Panc1 (cell line): ENCODE data around the gene FUT1.

Experiments used
- POLR2AphosphoS5 ChIP-seq: IDR thresholded peaks from 2 replicates; pipeline ENCODE4 v1.6.1; 2012; ENCODE audit warnings: mild to moderate bottlenecking, low read depth, low read length, moderate library complexity
- SIN3A ChIP-seq: IDR thresholded peaks from 2 replicates; pipeline ENCODE4 v1.6.1; 2012; ENCODE audit warnings: low read depth, mild to moderate bottlenecking, low read length, moderate library complexity, borderline replicate concordance; ENCODE audit not compliant: insufficient read depth
- TCF7L2 ChIP-seq: IDR thresholded peaks from 2 replicates; pipeline ENCODE4 v1.6.1; 2011; ENCODE audit warnings: mild to moderate bottlenecking, low read depth, low read length, inconsistent platforms
- TF ChIP-seq, protein P1 (sequence below): fragments of 450-650 bp; IDR thresholded peaks from 2 replicates; pipeline ENCODE4 v1.5.1; 2017; ENCODE audit warnings: mild to moderate bottlenecking
- TF ChIP-seq, protein P2 (sequence below), 2 experiments: IDR thresholded peaks; 2 replicates each; pipeline ENCODE4 v1.6.1; 2011 to 2012; ENCODE audit warnings: low read depth in 2 of 2, control low read depth in 1 of 2, low read length in 1 of 2, mild to moderate bottlenecking in 1 of 2, moderate library complexity in 1 of 2; ENCODE audit not compliant: insufficient read depth in 1 of 2

DNA sequence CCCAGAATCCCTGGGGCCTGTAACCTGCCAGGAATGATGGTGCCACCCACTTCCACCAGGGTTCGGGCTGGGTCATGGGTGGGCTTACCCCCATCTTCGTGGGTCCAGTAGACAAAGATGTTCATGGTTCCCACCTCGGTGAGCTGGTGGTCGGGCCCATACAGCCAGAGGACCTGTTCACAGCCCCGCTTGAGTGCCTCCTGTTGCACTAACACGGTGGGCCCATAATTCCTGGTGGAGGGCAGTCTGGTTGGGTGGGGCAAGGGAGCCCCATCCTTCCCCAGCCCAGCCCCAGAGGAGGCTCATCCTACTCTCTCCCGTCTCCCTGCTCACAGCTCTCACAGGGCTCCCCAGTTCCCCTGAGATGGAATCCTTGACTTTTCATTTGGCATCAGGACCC is 44.7 kb upstream of the FUT1 start:
- TF ChIP-seq, protein P1, sequence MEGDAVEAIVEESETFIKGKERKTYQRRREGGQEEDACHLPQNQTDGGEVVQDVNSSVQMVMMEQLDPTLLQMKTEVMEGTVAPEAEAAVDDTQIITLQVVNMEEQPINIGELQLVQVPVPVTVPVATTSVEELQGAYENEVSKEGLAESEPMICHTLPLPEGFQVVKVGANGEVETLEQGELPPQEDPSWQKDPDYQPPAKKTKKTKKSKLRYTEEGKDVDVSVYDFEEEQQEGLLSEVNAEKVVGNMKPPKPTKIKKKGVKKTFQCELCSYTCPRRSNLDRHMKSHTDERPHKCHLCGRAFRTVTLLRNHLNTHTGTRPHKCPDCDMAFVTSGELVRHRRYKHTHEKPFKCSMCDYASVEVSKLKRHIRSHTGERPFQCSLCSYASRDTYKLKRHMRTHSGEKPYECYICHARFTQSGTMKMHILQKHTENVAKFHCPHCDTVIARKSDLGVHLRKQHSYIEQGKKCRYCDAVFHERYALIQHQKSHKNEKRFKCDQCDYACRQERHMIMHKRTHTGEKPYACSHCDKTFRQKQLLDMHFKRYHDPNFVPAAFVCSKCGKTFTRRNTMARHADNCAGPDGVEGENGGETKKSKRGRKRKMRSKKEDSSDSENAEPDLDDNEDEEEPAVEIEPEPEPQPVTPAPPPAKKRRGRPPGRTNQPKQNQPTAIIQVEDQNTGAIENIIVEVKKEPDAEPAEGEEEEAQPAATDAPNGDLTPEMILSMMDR = no peak
- TF ChIP-seq POLR2AphosphoS5 (no peak), SIN3A (no peak), TCF7L2 (no peak)
- TF ChIP-seq, protein P2, sequence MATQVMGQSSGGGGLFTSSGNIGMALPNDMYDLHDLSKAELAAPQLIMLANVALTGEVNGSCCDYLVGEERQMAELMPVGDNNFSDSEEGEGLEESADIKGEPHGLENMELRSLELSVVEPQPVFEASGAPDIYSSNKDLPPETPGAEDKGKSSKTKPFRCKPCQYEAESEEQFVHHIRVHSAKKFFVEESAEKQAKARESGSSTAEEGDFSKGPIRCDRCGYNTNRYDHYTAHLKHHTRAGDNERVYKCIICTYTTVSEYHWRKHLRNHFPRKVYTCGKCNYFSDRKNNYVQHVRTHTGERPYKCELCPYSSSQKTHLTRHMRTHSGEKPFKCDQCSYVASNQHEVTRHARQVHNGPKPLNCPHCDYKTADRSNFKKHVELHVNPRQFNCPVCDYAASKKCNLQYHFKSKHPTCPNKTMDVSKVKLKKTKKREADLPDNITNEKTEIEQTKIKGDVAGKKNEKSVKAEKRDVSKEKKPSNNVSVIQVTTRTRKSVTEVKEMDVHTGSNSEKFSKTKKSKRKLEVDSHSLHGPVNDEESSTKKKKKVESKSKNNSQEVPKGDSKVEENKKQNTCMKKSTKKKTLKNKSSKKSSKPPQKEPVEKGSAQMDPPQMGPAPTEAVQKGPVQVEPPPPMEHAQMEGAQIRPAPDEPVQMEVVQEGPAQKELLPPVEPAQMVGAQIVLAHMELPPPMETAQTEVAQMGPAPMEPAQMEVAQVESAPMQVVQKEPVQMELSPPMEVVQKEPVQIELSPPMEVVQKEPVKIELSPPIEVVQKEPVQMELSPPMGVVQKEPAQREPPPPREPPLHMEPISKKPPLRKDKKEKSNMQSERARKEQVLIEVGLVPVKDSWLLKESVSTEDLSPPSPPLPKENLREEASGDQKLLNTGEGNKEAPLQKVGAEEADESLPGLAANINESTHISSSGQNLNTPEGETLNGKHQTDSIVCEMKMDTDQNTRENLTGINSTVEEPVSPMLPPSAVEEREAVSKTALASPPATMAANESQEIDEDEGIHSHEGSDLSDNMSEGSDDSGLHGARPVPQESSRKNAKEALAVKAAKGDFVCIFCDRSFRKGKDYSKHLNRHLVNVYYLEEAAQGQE (IDR thresholded peaks at IDR 0.05; ENCODE audit: insufficient read depth in 1 of 2, low read depth in 2 of 2, low read length in 1 of 2) = no peak
